ENCODE data around the gene FRK. TPM values are rescaled to one million over a fixed set of nuclear protein-coding genes. Genes with fewer than 3 reads are reported as not detected.
A peak's percentile ranks its signal among the peaks of the same experiment; 100 is the strongest.

FRK gene
- polyA plus RNA-seq, 4 donors = 2.9 to 11.2 (median 5.8) TPM

- no peaks in the 10 kb centered on the region for H3K27me3 ChIP-seq (ENCODE audit: control insufficient read depth in 3 of 3, insufficient read depth in 3 of 3, low read length in 3 of 3)
- no peak overlapping the region for H3K4me3 ChIP-seq (ENCODE audit: low read depth in 1 of 3, low read length in 3 of 3)
- H3K36me3 ChIP-seq (ENCODE audit: control insufficient read depth in 3 of 3, insufficient read depth in 2 of 3, low read depth in 1 of 3, low read length in 3 of 3) = peaks cover 0 to 2% (median 0%) of the 10 kb centered on the region in 3 donors
- DNase-seq = no peak
- FAIRE-seq = no peak
- H3K4me1 ChIP-seq (ENCODE audit: control insufficient read depth in 3 of 3, insufficient read depth in 2 of 3, low read depth in 1 of 3, low read length in 2 of 3) = peaks cover 0 to 2% (median 0%) of the 10 kb centered on the region in 3 donors
- no peak overlapping the region for H3K27ac ChIP-seq (ENCODE audit: low read depth in 1 of 3, low read length in 2 of 3)
- no peaks in the 10 kb centered on the region for H3K9me3 ChIP-seq (ENCODE audit: control insufficient read depth in 2 of 2, insufficient read depth in 1 of 2, low read depth in 1 of 2, low read length in 1 of 2)
Observed at GRCh38 chr6:116027801-116028200, 32.9 kb downstream of the FRK start.

- Histone ChIP-seq H3K4me1 (ENCODE audit: control insufficient read depth in 3 of 3, insufficient read depth in 2 of 3, low read depth in 1 of 3, low read length in 2 of 3) (no peaks in the 10 kb centered on the region), H3K27ac (ENCODE audit: low read depth in 1 of 3, low read length in 2 of 3) (no peak overlapping the region), H3K4me3 (ENCODE audit: low read depth in 1 of 3, low read length in 3 of 3) (no peak overlapping the region), H3K9me3 (ENCODE audit: control insufficient read depth in 2 of 2, insufficient read depth in 1 of 2, low read depth in 1 of 2, low read length in 1 of 2) (no peaks in the 10 kb centered on the region), H3K36me3 (ENCODE audit: control insufficient read depth in 3 of 3, insufficient read depth in 2 of 3, low read depth in 1 of 3, low read length in 3 of 3) (peaks cover 0 to 2% (median 0%) of the 10 kb centered on the region in 3 donors), H3K27me3 (ENCODE audit: control insufficient read depth in 3 of 3, insufficient read depth in 3 of 3, low read length in 3 of 3) (no peaks in the 10 kb centered on the region)
- DNase-seq (no peak), FAIRE-seq (no peak)
Observed at GRCh38 chr6:116025405-116025804, 35.3 kb downstream of the FRK start.

GRCh38 chr6:116022841-116023445 lies 37.7 kb downstream of the FRK start:
- Histone ChIP-seq H3K27me3 (ENCODE audit: control insufficient read depth in 3 of 3, insufficient read depth in 3 of 3, low read length in 3 of 3) (no peaks in the 10 kb centered on the region), H3K9me3 (ENCODE audit: control insufficient read depth in 2 of 2, insufficient read depth in 1 of 2, low read depth in 1 of 2, low read length in 1 of 2) (no peaks in the 10 kb centered on the region), H3K36me3 (ENCODE audit: control insufficient read depth in 3 of 3, insufficient read depth in 2 of 3, low read depth in 1 of 3, low read length in 3 of 3) (peaks cover 0 to 2% (median 0%) of the 10 kb centered on the region in 3 donors), H3K27ac (ENCODE audit: low read depth in 1 of 3, low read length in 2 of 3) (no peak overlapping the region), H3K4me3 (ENCODE audit: low read depth in 1 of 3, low read length in 3 of 3) (no peak overlapping the region), H3K4me1 (ENCODE audit: control insufficient read depth in 3 of 3, insufficient read depth in 2 of 3, low read depth in 1 of 3, low read length in 2 of 3) (peaks cover 0 to 6% (median 5%) of the 10 kb centered on the region in 3 donors)
- 34 to 48% (median 42%) methylated on average over 2 of the region's 2 CpGs for WGBS, 3 donors
- no peak for DNase-seq
- no peak for FAIRE-seq

- FAIRE-seq = peak; percentile 71
- Histone ChIP-seq H3K9me3 (ENCODE audit: control insufficient read depth in 2 of 2, insufficient read depth in 1 of 2, low read depth in 1 of 2, low read length in 1 of 2) (no peaks in the 10 kb centered on the region), H3K27ac (ENCODE audit: low read depth in 1 of 3, low read length in 2 of 3) (no peak overlapping the region), H3K4me1 (ENCODE audit: control insufficient read depth in 3 of 3, insufficient read depth in 2 of 3, low read depth in 1 of 3, low read length in 2 of 3) (peaks cover 4 to 23% (median 10%) of the 10 kb centered on the region in 3 donors), H3K36me3 (ENCODE audit: control insufficient read depth in 3 of 3, insufficient read depth in 2 of 3, low read depth in 1 of 3, low read length in 3 of 3) (peaks cover 0 to 2% (median 0%) of the 10 kb centered on the region in 3 donors), H3K27me3 (ENCODE audit: control insufficient read depth in 3 of 3, insufficient read depth in 3 of 3, low read length in 3 of 3) (no peaks in the 10 kb centered on the region), H3K4me3 (ENCODE audit: low read depth in 1 of 3, low read length in 3 of 3) (no peak overlapping the region)
- DNase-seq = no peak
Observed at GRCh38 chr6:116020738-116021137, 40.0 kb downstream of the FRK start.

- DNase-seq = no peak
- 73 to 85% (median 75%) methylated on average over 2 of the region's 2 CpGs for WGBS, 3 donors
Observed at GRCh38 chr6:116019428-116019827, 41.3 kb downstream of the FRK start.

GRCh38 chr6:116018976-116019375 lies 41.7 kb downstream of the FRK start:
- Histone ChIP-seq H3K9me3 (ENCODE audit: control insufficient read depth in 2 of 2, insufficient read depth in 1 of 2, low read depth in 1 of 2, low read length in 1 of 2) (no peaks in the 10 kb centered on the region), H3K36me3 (ENCODE audit: control insufficient read depth in 3 of 3, insufficient read depth in 2 of 3, low read depth in 1 of 3, low read length in 3 of 3) (peaks cover 0 to 2% (median 0%) of the 10 kb centered on the region in 3 donors), H3K4me1 (ENCODE audit: control insufficient read depth in 3 of 3, insufficient read depth in 2 of 3, low read depth in 1 of 3, low read length in 2 of 3) (peaks cover 4 to 30% (median 10%) of the 10 kb centered on the region in 3 donors), H3K27ac (ENCODE audit: low read depth in 1 of 3, low read length in 2 of 3) (no peak overlapping the region), H3K4me3 (ENCODE audit: low read depth in 1 of 3, low read length in 3 of 3) (no peak overlapping the region), H3K27me3 (ENCODE audit: control insufficient read depth in 3 of 3, insufficient read depth in 3 of 3, low read length in 3 of 3) (no peaks in the 10 kb centered on the region)
- DNase-seq (no peak), FAIRE-seq (no peak)
- 46 to 64% (median 52%) methylated on average over 1 of the region's 1 CpG for WGBS, 3 donors

More at GRCh38 chr6:116019428-116019827, 41.3 kb downstream of the FRK start:
- Histone ChIP-seq H3K36me3 (ENCODE audit: control insufficient read depth in 3 of 3, insufficient read depth in 2 of 3, low read depth in 1 of 3, low read length in 3 of 3) (peaks cover 0 to 2% (median 0%) of the 10 kb centered on the region in 3 donors), H3K27ac (ENCODE audit: low read depth in 1 of 3, low read length in 2 of 3) (no peak overlapping the region), H3K9me3 (ENCODE audit: control insufficient read depth in 2 of 2, insufficient read depth in 1 of 2, low read depth in 1 of 2, low read length in 1 of 2) (no peaks in the 10 kb centered on the region), H3K4me3 (ENCODE audit: low read depth in 1 of 3, low read length in 3 of 3) (no peak overlapping the region), H3K4me1 (ENCODE audit: control insufficient read depth in 3 of 3, insufficient read depth in 2 of 3, low read depth in 1 of 3, low read length in 2 of 3) (peaks cover 4 to 30% (median 10%) of the 10 kb centered on the region in 3 donors), H3K27me3 (ENCODE audit: control insufficient read depth in 3 of 3, insufficient read depth in 3 of 3, low read length in 3 of 3) (no peaks in the 10 kb centered on the region)
- FAIRE-seq = no peak

- peaks cover 4 to 38% (median 10%) of the 10 kb centered on the region in 3 donors for H3K4me1 ChIP-seq (ENCODE audit: control insufficient read depth in 3 of 3, insufficient read depth in 2 of 3, low read depth in 1 of 3, low read length in 2 of 3)
- H3K27ac ChIP-seq (ENCODE audit: low read depth in 1 of 3, low read length in 2 of 3) = peak overlapping the region in 2 of 3 donors; percentile 64 to 75
- H3K36me3 ChIP-seq (ENCODE audit: control insufficient read depth in 3 of 3, insufficient read depth in 2 of 3, low read depth in 1 of 3, low read length in 3 of 3) = no peaks in the 10 kb centered on the region
- WGBS, 3 donors = 11 to 42% (median 26%) methylated on average over 2 of the region's 2 CpGs
- H3K4me3 ChIP-seq (ENCODE audit: low read depth in 1 of 3, low read length in 3 of 3) = no peak overlapping the region
- no peaks in the 10 kb centered on the region for H3K27me3 ChIP-seq (ENCODE audit: control insufficient read depth in 3 of 3, insufficient read depth in 3 of 3, low read length in 3 of 3)
- H3K9me3 ChIP-seq (ENCODE audit: control insufficient read depth in 2 of 2, insufficient read depth in 1 of 2, low read depth in 1 of 2, low read length in 1 of 2) = no peaks in the 10 kb centered on the region
- no peak for FAIRE-seq
- DNase-seq = no peak
Observed at GRCh38 chr6:116017546-116018295, 43.0 kb downstream of the FRK start.

- 18 to 27% (median 20%) methylated on average over 4 of the region's 4 CpGs for WGBS, 3 donors
- no peak for FAIRE-seq
- Histone ChIP-seq H3K36me3 (ENCODE audit: control insufficient read depth in 3 of 3, insufficient read depth in 2 of 3, low read depth in 1 of 3, low read length in 3 of 3) (no peaks in the 10 kb centered on the region), H3K27me3 (ENCODE audit: control insufficient read depth in 3 of 3, insufficient read depth in 3 of 3, low read length in 3 of 3) (no peaks in the 10 kb centered on the region), H3K4me1 (ENCODE audit: control insufficient read depth in 3 of 3, insufficient read depth in 2 of 3, low read depth in 1 of 3, low read length in 2 of 3) (peaks cover 4 to 45% (median 10%) of the 10 kb centered on the region in 3 donors), H3K27ac (ENCODE audit: low read depth in 1 of 3, low read length in 2 of 3) (peak overlapping the region in 2 of 3 donors; percentile 64 to 75), H3K9me3 (ENCODE audit: control insufficient read depth in 2 of 2, insufficient read depth in 1 of 2, low read depth in 1 of 2, low read length in 1 of 2) (no peaks in the 10 kb centered on the region), H3K4me3 (ENCODE audit: low read depth in 1 of 3, low read length in 3 of 3) (no peak overlapping the region)
- DNase-seq = peak; percentile 37 to 63
Observed at GRCh38 chr6:116016846-116017545, 43.7 kb downstream of the FRK start.
